B cell (primary cell): ENCODE results near the gene HDAC7.

Experiments used
- CTCF ChIP-seq: fragments of 200-600 bp; IDR thresholded peaks from one replicate; pipeline ENCODE4 v1.8.0; 2022; ENCODE audit warnings: antibody characterized with exemption, mild to moderate bottlenecking
- EZH2 ChIP-seq: IDR thresholded peaks from 2 replicates; pipeline ENCODE4 v1.6.1; 2012; ENCODE audit warnings: borderline replicate concordance, low read depth, mild to moderate bottlenecking, moderate library complexity, low read length; ENCODE audit not compliant: insufficient read depth, poor library complexity, severe bottlenecking

- TF ChIP-seq EZH2: no peak
- TF ChIP-seq CTCF: no peak
Measured at GRCh38 chr12:47748899-47749298, 70.8 kb downstream of the HDAC7 start.
